OCI-M1 (cell line): ENCODE measurements around the gene OPN3.
"Not testable (repeated sequence)": the region's sequence is repeated elsewhere in the genome, so short reads cannot be mapped to it uniquely, and the experiment has no call there.

Experiments
- DNase-seq: peaks from one replicate; lab custom pipeline; 2025; lab: John Stamatoyannopoulos, UW

OPN3 gene

GRCh38 chr1:241640149-241640866, at the start of gene OPN3, which contains the start of gene CHML:
OPN3 (minus strand) TSS chr1:241640369; CDS start chr1:241640254, 115 bp downstream.
CHML (minus strand) TSS chr1:241640369; CDS start chr1:241635766, 4,603 bp downstream.
- DNase-seq = peak; percentile 96

- DNase-seq = peak; percentile 49
Measured at GRCh38 chr1:241688940-241689368, 48.8 kb upstream of the OPN3 start.

- DNase-seq = no peak
Measured at GRCh38 chr1:241684108-241684507, 43.9 kb upstream of the OPN3 start.

- no peak for DNase-seq
Measured at GRCh38 chr1:241682921-241683320, 42.8 kb upstream of the OPN3 start.

GRCh38 chr1:241681861-241682448, 41.8 kb upstream of the OPN3 start:
- not testable (repeated sequence) for DNase-seq

GRCh38 chr1:241679961-241680360, 39.8 kb upstream of the OPN3 start:
- DNase-seq = peak; percentile 38

- DNase-seq = no peak
Measured at GRCh38 chr1:241679404-241679803, 39.2 kb upstream of the OPN3 start.

- no peak for DNase-seq
Measured at GRCh38 chr1:241678536-241678935, 38.4 kb upstream of the OPN3 start.

GRCh38 chr1:241677201-241677600, 37.0 kb upstream of the OPN3 start:
- DNase-seq = no peak

GRCh38 chr1:241675983-241676382, 35.8 kb upstream of the OPN3 start:
- no peak for DNase-seq

- no peak for DNase-seq
Measured at GRCh38 chr1:241674805-241675384, 34.7 kb upstream of the OPN3 start.

GRCh38 chr1:241672301-241672700, 32.1 kb upstream of the OPN3 start:
- DNase-seq = no peak

GRCh38 chr1:241666419-241666818, 26.2 kb upstream of the OPN3 start:
- peak; percentile 21 for DNase-seq

GRCh38 chr1:241660424-241660972, 20.3 kb upstream of the OPN3 start:
- no peak for DNase-seq

GRCh38 chr1:241659016-241659415, 18.8 kb upstream of the OPN3 start:
- not testable (repeated sequence) for DNase-seq

- no peak for DNase-seq
Measured at GRCh38 chr1:241658081-241658793, 18.1 kb upstream of the OPN3 start.

- DNase-seq = no peak
Measured at GRCh38 chr1:241654641-241655040, 14.5 kb upstream of the OPN3 start.

GRCh38 chr1:241654019-241654418, 13.8 kb upstream of the OPN3 start:
- peak; percentile 49 for DNase-seq

- no peak for DNase-seq
Measured at GRCh38 chr1:241652012-241652411, 11.8 kb upstream of the OPN3 start, which contains the start of gene WDR64. WDR64 (plus strand) TSS chr1:241652281; CDS start chr1:241652485, 204 bp downstream.

GRCh38 chr1:241648159-241648558, 8.0 kb upstream of the OPN3 start:
- no peak for DNase-seq

- DNase-seq = no peak
Measured at GRCh38 chr1:241647658-241648057, 7.5 kb upstream of the OPN3 start.

- DNase-seq = no peak
Measured at GRCh38 chr1:241646201-241646600, 6.0 kb upstream of the OPN3 start.
